ENCODE measurements around the gene MYRIP.

- TF ChIP-seq CTCF (IDR thresholded peaks at IDR 0.05; ENCODE audit: low read depth, low read length) (no peak), EZH2phosphoT487 (IDR thresholded peaks at IDR 0.05; ENCODE audit: low read depth) (no peak)
Measured at GRCh38 chr3:40108643-40109042, 299.2 kb downstream of the MYRIP start.

Data from OCI-LY3 (cell line).